Uterus (tissue), 4 donors: ENCODE data around the gene NUP188. TPM values are rescaled to one million over a fixed set of nuclear protein-coding genes. Genes with fewer than 3 reads are reported as not detected.

Experiments
- DNase-seq, 2 donors: peaks; one replicate each; pipeline ENCODE4 v3.0.0-alpha.2; 2019 to 2020
- H3K27ac ChIP-seq, 2 donors: fragments of 200-600 bp; sonication (generic); 1 replicate in 1 of 2; 2 replicates in 1 of 2; pipeline ENCODE4 v1.5.1; 2016 to 2018
- H3K27me3 ChIP-seq, 2 donors: fragments of 200-600 bp; sonication (generic); one replicate each; pipeline ENCODE4 v1.5.1; 2018 to 2019; ENCODE audit warnings: control low read depth in 1 of 2
- H3K36me3 ChIP-seq, 2 donors: fragments of 200-600 bp; sonication (generic); one replicate each; pipeline ENCODE4 v1.5.1; 2019; ENCODE audit warnings: control low read depth in 1 of 2
- H3K4me1 ChIP-seq, 2 donors: fragments of 200-600 bp; sonication (generic); one replicate each; pipeline ENCODE4 v1.5.1; 2018 to 2019; ENCODE audit warnings: control low read depth in 1 of 2
- H3K4me3 ChIP-seq, 2 donors: fragments of 200-600 bp; sonication (generic); 1 replicate in 1 of 2; 2 replicates in 1 of 2; pipeline ENCODE4 v1.5.1; 2018 to 2019; ENCODE audit warnings: mild to moderate bottlenecking in 1 of 2
- H3K9me3 ChIP-seq, 2 donors: fragments of 200-600 bp; sonication (generic); one replicate each; pipeline ENCODE4 v1.5.1; 2019; ENCODE audit warnings: control low read depth in 1 of 2
- CTCF ChIP-seq, 4 experiments: fragments of 200-600 bp in 2 of 4; fragments of 450-650 bp in 2 of 4; sonication (generic) in 2 of 4; IDR thresholded peaks; one replicate each; pipeline ENCODE4 v1.5.1; 2016 to 2019; ENCODE audit warnings: antibody characterized with exemption in 4 of 4, mild to moderate bottlenecking in 2 of 4, moderate library complexity in 1 of 4
- POLR2A ChIP-seq, 2 donors: fragments of 450-650 bp; IDR thresholded peaks; one replicate each; pipeline ENCODE4 v1.6.1; 2016; ENCODE audit warnings: antibody characterized with exemption in 2 of 2, mild to moderate bottlenecking in 1 of 2, moderate library complexity in 1 of 2
- intact Hi-C: fragments of 100-400 bp; cut with DNase I; formaldehyde crosslinking; loops from one replicate; pipeline ENCODE4 v1.15.1; 2023; ENCODE audit warnings: low total_unique reads
- total RNA-seq, 4 donors: library from RNA; depleted of rRNA in 3 of 4; stranded (reverse); fragments of >200 nt in 3 of 4; gene quantifications; one replicate each; pipeline versions ENCODE4 v1.1.0 to v1.2.4, GENCODE V29; 2014 to 2023
- donor health status: DM: yes; HTN: yes; CAD: no.

The NUP188 gene
- total RNA-seq, 4 donors from 2014 or later = 21.5 to 75.4 (median 36.9) TPM

GRCh38 chr9:128901379-128901778 lies 46.1 kb upstream of the NUP188 start:
- Histone ChIP-seq H3K27me3 (no peaks in the 10 kb centered on the region), H3K36me3 (no peaks in the 10 kb centered on the region), H3K4me3 (no peak overlapping the region), H3K4me1 (no peaks in the 10 kb centered on the region), H3K27ac (no peak overlapping the region), H3K9me3 (no peaks in the 10 kb centered on the region)
- TF ChIP-seq CTCF (IDR thresholded peaks at IDR 0.05) (no peak), POLR2A (IDR thresholded peaks at IDR 0.05) (no peak)
- no peak for DNase-seq
- intact Hi-C loops = no loop called here

- H3K4me3 ChIP-seq = no peak overlapping the region
- H3K4me1 ChIP-seq = no peaks in the 10 kb centered on the region
- no peaks in the 10 kb centered on the region for H3K9me3 ChIP-seq
- intact Hi-C loops = no loop called here
- H3K36me3 ChIP-seq = no peaks in the 10 kb centered on the region
- DNase-seq = no peak
- no peaks in the 10 kb centered on the region for H3K27me3 ChIP-seq
- peak overlapping the region; percentile 13 to 50 for H3K27ac ChIP-seq
- TF ChIP-seq POLR2A (IDR thresholded peaks at IDR 0.05) (no peak), CTCF (IDR thresholded peaks at IDR 0.05) (no peak)
Observed at GRCh38 chr9:128901822-128902221, 45.7 kb upstream of the NUP188 start.

- intact Hi-C loops = no loop called here
- TF ChIP-seq CTCF (IDR thresholded peaks at IDR 0.05) = no peak
- no peak for TF ChIP-seq POLR2A (IDR thresholded peaks at IDR 0.05)
- no peaks in the 10 kb centered on the region for H3K9me3 ChIP-seq
- H3K4me3 ChIP-seq = no peak overlapping the region
- H3K36me3 ChIP-seq = no peaks in the 10 kb centered on the region
- peak overlapping the region; percentile 54 to 61 for H3K27ac ChIP-seq
- H3K4me1 ChIP-seq = no peaks in the 10 kb centered on the region
- no peaks in the 10 kb centered on the region for H3K27me3 ChIP-seq
- peak in 1 of 2 donors; percentile 50 for DNase-seq
Observed at GRCh38 chr9:128902351-128903078, 45.0 kb upstream of the NUP188 start.

- H3K9me3 ChIP-seq = no peaks in the 10 kb centered on the region
- H3K4me1 ChIP-seq = no peaks in the 10 kb centered on the region
- no peaks in the 10 kb centered on the region for H3K27me3 ChIP-seq
- peak overlapping the region; percentile 54 to 61 for H3K27ac ChIP-seq
- TF ChIP-seq CTCF (IDR thresholded peaks at IDR 0.05) = no peak
- no peak for TF ChIP-seq POLR2A (IDR thresholded peaks at IDR 0.05)
- no peaks in the 10 kb centered on the region for H3K36me3 ChIP-seq
- no peak overlapping the region for H3K4me3 ChIP-seq
- intact Hi-C loops = no loop called here
- DNase-seq = no peak
Observed at GRCh38 chr9:128903079-128903461, 44.4 kb upstream of the NUP188 start.

- Histone ChIP-seq H3K36me3 (no peaks in the 10 kb centered on the region), H3K4me1 (peaks cover 0 to under 1% of the 10 kb centered on the region in 2 donors), H3K27ac (peak overlapping the region in 1 of 2 donors; percentile 33), H3K9me3 (no peaks in the 10 kb centered on the region), H3K4me3 (no peak overlapping the region), H3K27me3 (no peaks in the 10 kb centered on the region)
- intact Hi-C loops = no loop called here
- DNase-seq = no peak
- TF ChIP-seq CTCF (IDR thresholded peaks at IDR 0.05) = no peak
- no peak for TF ChIP-seq POLR2A (IDR thresholded peaks at IDR 0.05)
Observed at GRCh38 chr9:128903871-128904620, 43.5 kb upstream of the NUP188 start.
